Measurements from ENCODE around the gene CRACR2B.

DNA sequence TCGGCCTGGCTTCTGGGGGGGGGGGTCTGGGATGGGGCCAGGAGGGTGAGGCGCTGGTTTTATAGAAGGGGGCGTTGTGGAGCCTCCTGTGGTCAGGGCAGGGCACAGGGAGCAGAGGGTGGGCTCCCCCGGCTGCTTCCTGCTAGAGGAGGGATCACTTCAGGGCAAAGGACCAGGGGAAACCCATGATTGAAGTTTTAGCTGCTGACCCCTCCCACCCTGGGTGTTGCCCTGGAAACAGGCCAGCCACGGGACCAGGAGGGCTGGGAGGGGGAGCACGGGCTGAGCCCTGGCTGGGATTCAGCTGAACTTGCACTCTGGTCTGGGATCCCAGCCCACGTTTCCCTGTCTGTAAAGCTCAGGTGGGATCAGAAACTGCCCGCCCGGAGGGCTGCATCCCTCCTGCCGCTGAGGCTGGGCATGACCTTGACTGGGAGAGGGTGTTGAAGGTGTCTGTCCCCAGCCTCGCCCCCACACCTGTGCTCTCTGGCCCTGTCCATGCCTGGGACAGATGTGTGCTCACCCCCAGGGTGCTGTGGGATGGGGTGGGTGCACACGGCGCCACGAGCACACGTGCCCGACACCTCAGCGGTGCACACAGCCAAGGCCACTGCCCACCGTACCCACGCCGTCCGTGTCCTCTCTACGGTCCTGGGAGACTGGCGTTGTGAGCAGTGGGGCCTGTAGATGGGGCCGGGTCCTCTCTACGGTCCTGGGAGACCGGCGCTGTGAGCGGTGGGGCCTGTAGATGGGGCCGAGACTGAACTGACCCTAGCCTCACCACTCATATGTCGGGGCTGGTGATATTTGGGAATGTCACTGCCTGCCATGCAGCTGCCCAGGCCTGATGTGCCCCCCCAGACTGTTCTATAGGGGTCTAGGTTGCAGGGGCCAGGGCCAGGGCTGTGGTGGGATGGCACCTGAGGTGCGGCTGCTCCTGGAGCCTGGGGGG lies 17.2 kb downstream of the CRACR2B start:
- TF ChIP-seq ESRRA (IDR thresholded peaks at IDR 0.05; ENCODE audit: low read length), result no peak
- no peak for TF ChIP-seq CEBPB (IDR thresholded peaks at IDR 0.05; ENCODE audit: borderline replicate concordance in 1 of 2, low read depth in 2 of 2, low read length in 2 of 2)
- no peak for TF ChIP-seq ATF2 (IDR thresholded peaks at IDR 0.05; ENCODE audit: low read length)
- TF ChIP-seq, protein P1, sequence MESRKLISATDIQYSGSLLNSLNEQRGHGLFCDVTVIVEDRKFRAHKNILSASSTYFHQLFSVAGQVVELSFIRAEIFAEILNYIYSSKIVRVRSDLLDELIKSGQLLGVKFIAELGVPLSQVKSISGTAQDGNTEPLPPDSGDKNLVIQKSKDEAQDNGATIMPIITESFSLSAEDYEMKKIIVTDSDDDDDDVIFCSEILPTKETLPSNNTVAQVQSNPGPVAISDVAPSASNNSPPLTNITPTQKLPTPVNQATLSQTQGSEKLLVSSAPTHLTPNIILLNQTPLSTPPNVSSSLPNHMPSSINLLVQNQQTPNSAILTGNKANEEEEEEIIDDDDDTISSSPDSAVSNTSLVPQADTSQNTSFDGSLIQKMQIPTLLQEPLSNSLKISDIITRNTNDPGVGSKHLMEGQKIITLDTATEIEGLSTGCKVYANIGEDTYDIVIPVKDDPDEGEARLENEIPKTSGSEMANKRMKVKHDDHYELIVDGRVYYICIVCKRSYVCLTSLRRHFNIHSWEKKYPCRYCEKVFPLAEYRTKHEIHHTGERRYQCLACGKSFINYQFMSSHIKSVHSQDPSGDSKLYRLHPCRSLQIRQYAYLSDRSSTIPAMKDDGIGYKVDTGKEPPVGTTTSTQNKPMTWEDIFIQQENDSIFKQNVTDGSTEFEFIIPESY (IDR thresholded peaks at IDR 0.05), result no peak
- TF ChIP-seq WRNIP1 (IDR thresholded peaks at IDR 0.05; ENCODE audit: borderline replicate concordance, low read depth, low read length), result no peak
- TF ChIP-seq POLR2AphosphoS5 (IDR thresholded peaks at IDR 0.05; ENCODE audit: low read length), result no peak
- TF ChIP-seq SPI1 (IDR thresholded peaks at IDR 0.05; ENCODE audit: borderline replicate concordance, insufficient read depth, low read depth, low read length), result no peak
- TF ChIP-seq SMC3 (IDR thresholded peaks at IDR 0.05; ENCODE audit: borderline replicate concordance, low read length), result no peak
- no peak for TF ChIP-seq ZNF24 (IDR thresholded peaks at IDR 0.05)
- TF ChIP-seq BCLAF1 (IDR thresholded peaks at IDR 0.05), result no peak
- no peak for TF ChIP-seq POLR2A (IDR thresholded peaks at IDR 0.05; ENCODE audit: low read depth, low read length)
- no peak for TF ChIP-seq YY1 (IDR thresholded peaks at IDR 0.05; ENCODE audit: low read depth, low read length)
- no peak for TF ChIP-seq RFX5 (IDR thresholded peaks at IDR 0.05; ENCODE audit: low read depth, low read length)
- TF ChIP-seq, protein P2, sequence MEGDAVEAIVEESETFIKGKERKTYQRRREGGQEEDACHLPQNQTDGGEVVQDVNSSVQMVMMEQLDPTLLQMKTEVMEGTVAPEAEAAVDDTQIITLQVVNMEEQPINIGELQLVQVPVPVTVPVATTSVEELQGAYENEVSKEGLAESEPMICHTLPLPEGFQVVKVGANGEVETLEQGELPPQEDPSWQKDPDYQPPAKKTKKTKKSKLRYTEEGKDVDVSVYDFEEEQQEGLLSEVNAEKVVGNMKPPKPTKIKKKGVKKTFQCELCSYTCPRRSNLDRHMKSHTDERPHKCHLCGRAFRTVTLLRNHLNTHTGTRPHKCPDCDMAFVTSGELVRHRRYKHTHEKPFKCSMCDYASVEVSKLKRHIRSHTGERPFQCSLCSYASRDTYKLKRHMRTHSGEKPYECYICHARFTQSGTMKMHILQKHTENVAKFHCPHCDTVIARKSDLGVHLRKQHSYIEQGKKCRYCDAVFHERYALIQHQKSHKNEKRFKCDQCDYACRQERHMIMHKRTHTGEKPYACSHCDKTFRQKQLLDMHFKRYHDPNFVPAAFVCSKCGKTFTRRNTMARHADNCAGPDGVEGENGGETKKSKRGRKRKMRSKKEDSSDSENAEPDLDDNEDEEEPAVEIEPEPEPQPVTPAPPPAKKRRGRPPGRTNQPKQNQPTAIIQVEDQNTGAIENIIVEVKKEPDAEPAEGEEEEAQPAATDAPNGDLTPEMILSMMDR (IDR thresholded peaks at IDR 0.05 in 2 of 3, conservative IDR thresholded peaks at IDR 0.05 in 1 of 3; ENCODE audit: control insufficient read depth in 2 of 3, extremely low read depth in 1 of 3, insufficient read depth in 1 of 3, low read depth in 3 of 3, low read length in 3 of 3), result no peak
